HG03520 (cell line): Measurements from ENCODE around the gene ARHGAP25.
"Not testable (repeated sequence)": the region's sequence is repeated elsewhere in the genome, so short reads cannot be mapped to it uniquely, and the experiment has no call there.

Experiments
- ATAC-seq: cut with Tn5 transposase; IDR thresholded peaks from one replicate; pipeline ENCODE4 v1.9.1; 2021; ENCODE audit warnings: mild to moderate bottlenecking, moderate library complexity; ENCODE audit not compliant: unreplicated experiment

ARHGAP25 gene

GRCh38 chr2:68791914-68792313 is 57.3 kb downstream of the ARHGAP25 start:
- no peak for ATAC-seq

GRCh38 chr2:68792751-68793150 is 58.1 kb downstream of the ARHGAP25 start:
- ATAC-seq = no peak

GRCh38 chr2:68796295-68796905 is 61.8 kb downstream of the ARHGAP25 start:
- no peak for ATAC-seq

GRCh38 chr2:68798569-68798968 is 64.0 kb downstream of the ARHGAP25 start:
- no peak for ATAC-seq

GRCh38 chr2:68799140-68800026 is 64.8 kb downstream of the ARHGAP25 start:
- ATAC-seq = no peak

- no peak for ATAC-seq
Measured at GRCh38 chr2:68800027-68800401, 65.4 kb downstream of the ARHGAP25 start.

GRCh38 chr2:68800517-68800916 is 65.9 kb downstream of the ARHGAP25 start:
- no peak for ATAC-seq

- not testable (repeated sequence) for ATAC-seq
Measured at GRCh38 chr2:68802161-68802560, 67.5 kb downstream of the ARHGAP25 start.

- no peak for ATAC-seq
Measured at GRCh38 chr2:68805025-68805424, 70.4 kb downstream of the ARHGAP25 start.

- ATAC-seq = no peak
Measured at GRCh38 chr2:68806511-68807109, 72.0 kb downstream of the ARHGAP25 start.

- ATAC-seq = no peak
Measured at GRCh38 chr2:68807821-68808266, 73.2 kb downstream of the ARHGAP25 start.

- ATAC-seq = no peak
Measured at GRCh38 chr2:68809324-68810240, 75.0 kb downstream of the ARHGAP25 start.

GRCh38 chr2:68811364-68811763 is 76.8 kb downstream of the ARHGAP25 start:
- no peak for ATAC-seq

GRCh38 chr2:68812251-68812650 is 77.6 kb downstream of the ARHGAP25 start:
- ATAC-seq = no peak

GRCh38 chr2:68813596-68813995 is 79.0 kb downstream of the ARHGAP25 start:
- ATAC-seq = no peak

- no peak for ATAC-seq
Measured at GRCh38 chr2:68817306-68817705, 82.7 kb downstream of the ARHGAP25 start.

- no peak for ATAC-seq
Measured at GRCh38 chr2:68819556-68819955, 84.9 kb downstream of the ARHGAP25 start.

- ATAC-seq = no peak
Measured at GRCh38 chr2:68822207-68822872, 87.7 kb downstream of the ARHGAP25 start.

GRCh38 chr2:68824831-68825230 is 90.2 kb downstream of the ARHGAP25 start:
- ATAC-seq = no peak

GRCh38 chr2:68825866-68826265 is 91.3 kb downstream of the ARHGAP25 start:
- ATAC-seq = no peak
